ENCODE results near the gene PCK2.

PCK2 gene

GRCh38 chr14:24064091-24064795 lies 29.9 kb upstream of the PCK2 start:
- TF ChIP-seq CTCF (IDR thresholded peaks at IDR 0.05): no peak
- H3K4me1 ChIP-seq (ENCODE audit: control insufficient read depth in 1 of 2, insufficient read depth in 1 of 2, low read depth in 1 of 2, low read length in 1 of 2): no peaks in the 10 kb centered on the region
- no peaks in the 10 kb centered on the region for H3K9me3 ChIP-seq
- no peak overlapping the region for H3K4me3 ChIP-seq (ENCODE audit: low read depth in 1 of 2, low read length in 1 of 2)
- H3K27ac ChIP-seq: no peak overlapping the region
- no peaks in the 10 kb centered on the region for H3K27me3 ChIP-seq
- no peaks in the 10 kb centered on the region for H3K36me3 ChIP-seq

- Histone ChIP-seq H3K4me3 (ENCODE audit: low read depth in 1 of 2, low read length in 1 of 2) (no peak overlapping the region), H3K27ac (no peak overlapping the region), H3K4me1 (ENCODE audit: control insufficient read depth in 1 of 2, insufficient read depth in 1 of 2, low read depth in 1 of 2, low read length in 1 of 2) (peaks cover 3 to 6% of the 10 kb centered on the region in 2 experiments), H3K36me3 (no peaks in the 10 kb centered on the region), H3K9me3 (no peaks in the 10 kb centered on the region), H3K27me3 (no peaks in the 10 kb centered on the region)
- TF ChIP-seq CTCF (IDR thresholded peaks at IDR 0.05): no peak
Measured at GRCh38 chr14:24064856-24065255, 29.3 kb upstream of the PCK2 start.

- Histone ChIP-seq H3K36me3 (no peaks in the 10 kb centered on the region), H3K27me3 (no peaks in the 10 kb centered on the region)
Measured at GRCh38 chr14:24065408-24065807, 28.7 kb upstream of the PCK2 start.

GRCh38 chr14:24066496-24067132 lies 27.5 kb upstream of the PCK2 start:
- H3K9me3 ChIP-seq: no peaks in the 10 kb centered on the region
- no peak for TF ChIP-seq CTCF (IDR thresholded peaks at IDR 0.05)
- no peaks in the 10 kb centered on the region for H3K36me3 ChIP-seq

More at GRCh38 chr14:24065408-24065807, 28.7 kb upstream of the PCK2 start:
- Histone ChIP-seq H3K4me3 (ENCODE audit: low read depth in 1 of 2, low read length in 1 of 2) (no peak overlapping the region), H3K27ac (no peak overlapping the region), H3K9me3 (no peaks in the 10 kb centered on the region), H3K4me1 (ENCODE audit: control insufficient read depth in 1 of 2, insufficient read depth in 1 of 2, low read depth in 1 of 2, low read length in 1 of 2) (peaks cover 9 to 12% of the 10 kb centered on the region in 2 experiments)
- TF ChIP-seq CTCF (IDR thresholded peaks at IDR 0.05): no peak

GRCh38 chr14:24067133-24068082 lies 26.7 kb upstream of the PCK2 start:
- Histone ChIP-seq H3K4me3 (ENCODE audit: low read depth in 1 of 2, low read length in 1 of 2) (no peak overlapping the region), H3K9me3 (no peaks in the 10 kb centered on the region), H3K36me3 (no peaks in the 10 kb centered on the region), H3K27ac (no peak overlapping the region), H3K4me1 (ENCODE audit: control insufficient read depth in 1 of 2, insufficient read depth in 1 of 2, low read depth in 1 of 2, low read length in 1 of 2) (peaks cover 24 to 27% of the 10 kb centered on the region in 2 experiments), H3K27me3 (no peaks in the 10 kb centered on the region)
- TF ChIP-seq CTCF (IDR thresholded peaks at IDR 0.05): no peak

More at GRCh38 chr14:24066496-24067132, 27.5 kb upstream of the PCK2 start:
- Histone ChIP-seq H3K4me3 (ENCODE audit: low read depth in 1 of 2, low read length in 1 of 2) (no peak overlapping the region), H3K27ac (no peak overlapping the region), H3K4me1 (ENCODE audit: control insufficient read depth in 1 of 2, insufficient read depth in 1 of 2, low read depth in 1 of 2, low read length in 1 of 2) (peaks cover 21 to 24% of the 10 kb centered on the region in 2 experiments), H3K27me3 (no peaks in the 10 kb centered on the region)

Data from neutrophil (primary cell).